Panc1 (cell line): Measurements from ENCODE around the gene LIPC. TPM values are rescaled to one million over a fixed set of nuclear protein-coding genes. Genes with fewer than 3 reads are reported as not detected.

Experiments
- ATAC-seq: fragments of 200-7000 bp; cut with Tn5 transposase; 2 replicates; pipeline ENCODE4 v1.9.1; 2020; ENCODE audit warnings: mild to moderate bottlenecking, moderate library complexity
- BruUV-seq: library from RNA; stranded (reverse); fragments of 400-500 nt; replicated peaks from 2 replicates; lab custom pipeline; 2021; lab: Mats Ljungman, UMichigan
- CTCF ChIA-PET: fragments of 300-600 bp; sonication (Branson Sonifier 250); formaldehyde crosslinking; loops from one replicate; lab custom pipeline; 2022; ENCODE audit warnings: antibody characterized with exemption; lab: Charles Lee
- POLR2A ChIA-PET: fragments of 300-600 bp; sonication (Branson Sonifier 250); formaldehyde crosslinking; loops from one replicate; lab custom pipeline; 2022; ENCODE audit warnings: antibody characterized with exemption; lab: Charles Lee
- DNase-seq: peaks from one replicate; pipeline ENCODE4 v3.0.0-alpha.2; 2010; ENCODE audit warnings: low read depth, low spot score
- H3K27ac ChIP-seq: 2 replicates; pipeline ENCODE4 v1.5.1; 2011; ENCODE audit warnings: mild to moderate bottlenecking, low read length, inconsistent platforms
- H3K27me3 ChIP-seq: fragments of 200-500 bp; sonication (Bioruptor generic); 2 replicates; pipeline ENCODE4 v1.6.0; 2014; ENCODE audit warnings: low read length, inconsistent platforms; ENCODE audit not compliant: control insufficient read depth, insufficient read depth
- H3K36me3 ChIP-seq: fragments of 200-500 bp; sonication (Bioruptor generic); 2 replicates; pipeline ENCODE4 v1.5.1; 2014; ENCODE audit warnings: inconsistent platforms, mild to moderate bottlenecking, low read length, moderate library complexity; ENCODE audit not compliant: control insufficient read depth, insufficient read depth
- H3K4me1 ChIP-seq: 2 replicates; pipeline ENCODE4 v1.5.1; 2011; ENCODE audit warnings: inconsistent platforms, mild to moderate bottlenecking, low read length, moderate library complexity; ENCODE audit not compliant: control insufficient read depth, insufficient read depth
- H3K4me3 ChIP-seq, 2 experiments: 2 replicates each; pipeline ENCODE4 v1.5.1; 2011 to 2012; ENCODE audit warnings: low read depth in 2 of 2, low read length in 2 of 2, mild to moderate bottlenecking in 2 of 2, inconsistent platforms in 1 of 2, moderate library complexity in 1 of 2
- H3K9me3 ChIP-seq: fragments of 200-500 bp; sonication (Bioruptor generic); 2 replicates; pipeline ENCODE4 v1.5.1; 2014; ENCODE audit warnings: low read depth, mild to moderate bottlenecking, inconsistent platforms, low read length, moderate library complexity; ENCODE audit not compliant: control insufficient read depth, insufficient read depth
- CTCF ChIP-seq: fragments of 450-650 bp; IDR thresholded peaks from 2 replicates; pipeline ENCODE4 v1.5.1; 2017; ENCODE audit warnings: mild to moderate bottlenecking
- POLR2AphosphoS5 ChIP-seq: IDR thresholded peaks from 2 replicates; pipeline ENCODE4 v1.6.1; 2012; ENCODE audit warnings: mild to moderate bottlenecking, low read depth, low read length, moderate library complexity
- REST ChIP-seq, 2 experiments: IDR thresholded peaks; 2 replicates each; pipeline ENCODE4 v1.6.1; 2011 to 2012; ENCODE audit warnings: low read depth in 2 of 2, control low read depth in 1 of 2, low read length in 1 of 2, mild to moderate bottlenecking in 1 of 2, moderate library complexity in 1 of 2; ENCODE audit not compliant: insufficient read depth in 1 of 2
- SIN3A ChIP-seq: IDR thresholded peaks from 2 replicates; pipeline ENCODE4 v1.6.1; 2012; ENCODE audit warnings: low read depth, mild to moderate bottlenecking, low read length, moderate library complexity, borderline replicate concordance; ENCODE audit not compliant: insufficient read depth
- TCF7L2 ChIP-seq: IDR thresholded peaks from 2 replicates; pipeline ENCODE4 v1.6.1; 2011; ENCODE audit warnings: mild to moderate bottlenecking, low read depth, low read length, inconsistent platforms
- in situ Hi-C: cut with HindIII; loops from 2 replicates; pipeline ENCODE4 v1.10.0; 2016; ENCODE audit warnings: low sequenced_read_pairs, low pct_unique_long_range_greater_than_20kb
- intact Hi-C: fragments of 100-400 bp; cut with micrococcal nuclease; formaldehyde crosslinking; loops from one replicate; pipeline ENCODE4 v1.10.0; 2022; ENCODE audit not compliant: unreplicated experiment
- total RNA-seq: library from RNA; stranded (reverse); gene quantifications from one replicate; pipeline ENCODE4 v1.2.1, GENCODE V29; 2021; ENCODE audit not compliant: unreplicated experiment

The LIPC gene
- total RNA-seq, 1 experiment from 2014 or later: not detected

- CTCF ChIA-PET: no interaction called here
- BruUV-seq: no TSS peak
- H3K36me3 ChIP-seq: no peaks in the 10 kb centered on the region
- in situ Hi-C loops (no loop called here), intact Hi-C loops (no loop called here)
- ATAC-seq: no peak
- TF ChIP-seq CTCF (no peak), TCF7L2 (no peak), POLR2AphosphoS5 (no peak), REST (IDR thresholded peaks at IDR 0.05; ENCODE audit: insufficient read depth in 1 of 2, low read depth in 2 of 2, low read length in 1 of 2) (no peak), SIN3A (no peak)
- H3K27ac ChIP-seq: no peak overlapping the region
- no peak for DNase-seq
- H3K27me3 ChIP-seq: no peaks in the 10 kb centered on the region
- no peak overlapping the region for H3K4me3 ChIP-seq
- H3K4me1 ChIP-seq: peaks cover 3% of the 10 kb centered on the region; the same call in 1 of the 2 replicates
- POLR2A ChIA-PET: interaction anchor here (0.6 kb wide), 1 partner anchor 120 kb away, joined by 4 read pairs; no protein-coding TSS in a partner anchor
- H3K9me3 ChIP-seq: no peaks in the 10 kb centered on the region
Observed at GRCh38 chr15:58453931-58454793, 22.4 kb downstream of the LIPC start.

- in situ Hi-C loops: no loop called here
- no TSS peak for BruUV-seq
- DNase-seq (no peak), ATAC-seq (no peak)
- TF ChIP-seq POLR2AphosphoS5 (no peak), REST (IDR thresholded peaks at IDR 0.05; ENCODE audit: insufficient read depth in 1 of 2, low read depth in 2 of 2, low read length in 1 of 2) (no peak), CTCF (no peak), TCF7L2 (no peak), SIN3A (no peak)
- peaks cover 3% of the 10 kb centered on the region; the same call in 1 of the 2 replicates for H3K4me1 ChIP-seq
- H3K9me3 ChIP-seq: no peaks in the 10 kb centered on the region
- POLR2A ChIA-PET: interaction anchor here (0.6 kb wide), 1 partner anchor 119 kb away, joined by 4 read pairs; no protein-coding TSS in a partner anchor
- intact Hi-C loops: no loop called here
- H3K27me3 ChIP-seq: no peaks in the 10 kb centered on the region
- no peak overlapping the region for H3K27ac ChIP-seq
- no peaks in the 10 kb centered on the region for H3K36me3 ChIP-seq
- H3K4me3 ChIP-seq: no peak overlapping the region
- CTCF ChIA-PET: no interaction called here
Observed at GRCh38 chr15:58454950-58455401, 23.2 kb downstream of the LIPC start.
